ENCODE results near the gene FAM83F.

Gene FAM83F

GRCh38 chr22:40040927-40041326 lies 46.2 kb downstream of the FAM83F start:
- H3K9me3 Mint-ChIP-seq, result no peaks in the 10 kb centered on the region
- no peak overlapping the region for H3K4me3 Mint-ChIP-seq
- peaks cover 15% of the 10 kb centered on the region for H3K27me3 Mint-ChIP-seq
- DNase-seq, result no peak
- no peak overlapping the region for H3K27ac Mint-ChIP-seq
- H3K36me3 Mint-ChIP-seq (ENCODE audit: low read depth), result peaks cover 10% of the 10 kb centered on the region
- H3K4me1 Mint-ChIP-seq (ENCODE audit: low read depth), result peaks cover 12% of the 10 kb centered on the region

GRCh38 chr22:40041366-40042137 lies 46.8 kb downstream of the FAM83F start:
- Mint-ChIP-seq H3K27ac (no peak overlapping the region), H3K4me3 (no peak overlapping the region), H3K27me3 (peaks cover 15% of the 10 kb centered on the region), H3K36me3 (ENCODE audit: low read depth) (peaks cover 10% of the 10 kb centered on the region), H3K4me1 (ENCODE audit: low read depth) (peaks cover 15% of the 10 kb centered on the region), H3K9me3 (no peaks in the 10 kb centered on the region)
- DNase-seq, result no peak

- H3K9me3 Mint-ChIP-seq, result no peaks in the 10 kb centered on the region
- H3K4me3 Mint-ChIP-seq, result no peak overlapping the region
- peaks cover 18% of the 10 kb centered on the region for H3K4me1 Mint-ChIP-seq (ENCODE audit: low read depth)
- no peak overlapping the region for H3K27ac Mint-ChIP-seq
- peak; percentile 16 for DNase-seq
- H3K36me3 Mint-ChIP-seq (ENCODE audit: low read depth), result peaks cover 10% of the 10 kb centered on the region
- peaks cover 15% of the 10 kb centered on the region for H3K27me3 Mint-ChIP-seq
These were observed 47.6 kb downstream of the FAM83F start for GRCh38 chr22:40042312-40042711.

GRCh38 chr22:40043081-40043480 lies 48.3 kb downstream of the FAM83F start:
- Mint-ChIP-seq H3K4me3 (no peak overlapping the region), H3K4me1 (ENCODE audit: low read depth) (peaks cover 23% of the 10 kb centered on the region), H3K27me3 (peaks cover 12% of the 10 kb centered on the region), H3K36me3 (ENCODE audit: low read depth) (peaks cover 10% of the 10 kb centered on the region), H3K9me3 (no peaks in the 10 kb centered on the region), H3K27ac (peak overlapping the region; percentile 100)
- DNase-seq, result peak; percentile 20

- H3K27me3 Mint-ChIP-seq, result peaks cover 5% of the 10 kb centered on the region
- H3K4me1 Mint-ChIP-seq (ENCODE audit: low read depth), result peaks cover 28% of the 10 kb centered on the region
- H3K4me3 Mint-ChIP-seq, result peak overlapping the region; percentile 97
- no peak for DNase-seq
- H3K27ac Mint-ChIP-seq, result peak overlapping the region; percentile 100
- peaks cover 10% of the 10 kb centered on the region for H3K36me3 Mint-ChIP-seq (ENCODE audit: low read depth)
- H3K9me3 Mint-ChIP-seq, result no peaks in the 10 kb centered on the region
These were observed 49.0 kb downstream of the FAM83F start for GRCh38 chr22:40043793-40044101.

GRCh38 chr22:40044102-40044869 lies 49.5 kb downstream of the FAM83F start:
- peaks cover 10% of the 10 kb centered on the region for H3K36me3 Mint-ChIP-seq (ENCODE audit: low read depth)
- peak; percentile 99 for DNase-seq
- peaks cover 31% of the 10 kb centered on the region for H3K4me1 Mint-ChIP-seq (ENCODE audit: low read depth)
- H3K27me3 Mint-ChIP-seq, result peaks cover 3% of the 10 kb centered on the region
- no peaks in the 10 kb centered on the region for H3K9me3 Mint-ChIP-seq
- H3K4me3 Mint-ChIP-seq, result peak overlapping the region; percentile 97
- peak overlapping the region; percentile 100 for H3K27ac Mint-ChIP-seq

GRCh38 chr22:40044870-40045834 lies 50.4 kb downstream of the FAM83F start:
- peak; percentile 85 for DNase-seq
- Mint-ChIP-seq H3K27ac (peak overlapping the region; percentile 100), H3K4me3 (peak overlapping the region; percentile 97), H3K9me3 (no peaks in the 10 kb centered on the region), H3K4me1 (ENCODE audit: low read depth) (peaks cover 37% of the 10 kb centered on the region), H3K36me3 (ENCODE audit: low read depth) (peaks cover 10% of the 10 kb centered on the region), H3K27me3 (no peaks in the 10 kb centered on the region)

- peak; percentile 39 for DNase-seq
- H3K27ac Mint-ChIP-seq, result peak overlapping the region; percentile 87
- H3K36me3 Mint-ChIP-seq (ENCODE audit: low read depth), result peaks cover 10% of the 10 kb centered on the region
- no peaks in the 10 kb centered on the region for H3K9me3 Mint-ChIP-seq
- no peaks in the 10 kb centered on the region for H3K27me3 Mint-ChIP-seq
- H3K4me1 Mint-ChIP-seq (ENCODE audit: low read depth), result peaks cover 47% of the 10 kb centered on the region
- peak overlapping the region; percentile 76 for H3K4me3 Mint-ChIP-seq
These were observed 51.4 kb downstream of the FAM83F start for GRCh38 chr22:40046126-40046525.

- H3K4me1 Mint-ChIP-seq (ENCODE audit: low read depth), result peaks cover 70% of the 10 kb centered on the region
These were observed 55.5 kb downstream of the FAM83F start for GRCh38 chr22:40050258-40050657.

GRCh38 chr22:40051322-40051721 lies 56.6 kb downstream of the FAM83F start:
- H3K9me3 Mint-ChIP-seq, result no peaks in the 10 kb centered on the region
- H3K27me3 Mint-ChIP-seq, result no peaks in the 10 kb centered on the region
- H3K4me3 Mint-ChIP-seq, result peak overlapping the region; percentile 2
- DNase-seq, result no peak
- no peaks in the 10 kb centered on the region for H3K36me3 Mint-ChIP-seq (ENCODE audit: low read depth)
- peaks cover 78% of the 10 kb centered on the region for H3K4me1 Mint-ChIP-seq (ENCODE audit: low read depth)
- H3K27ac Mint-ChIP-seq, result peak overlapping the region; percentile 73

More at GRCh38 chr22:40050258-40050657, 55.5 kb downstream of the FAM83F start:
- peaks cover 3% of the 10 kb centered on the region for H3K36me3 Mint-ChIP-seq (ENCODE audit: low read depth)
- peak overlapping the region; percentile 3 for H3K4me3 Mint-ChIP-seq
- no peaks in the 10 kb centered on the region for H3K27me3 Mint-ChIP-seq
- H3K9me3 Mint-ChIP-seq, result no peaks in the 10 kb centered on the region
- no peak for DNase-seq
- H3K27ac Mint-ChIP-seq, result peak overlapping the region; percentile 73

- peak overlapping the region; percentile 89 for H3K27ac Mint-ChIP-seq
- peaks cover 4% of the 10 kb centered on the region for H3K36me3 Mint-ChIP-seq (ENCODE audit: low read depth)
- H3K4me3 Mint-ChIP-seq, result no peak overlapping the region
- no peak for DNase-seq
- H3K9me3 Mint-ChIP-seq, result no peaks in the 10 kb centered on the region
- H3K27me3 Mint-ChIP-seq, result no peaks in the 10 kb centered on the region
- peaks cover 84% of the 10 kb centered on the region for H3K4me1 Mint-ChIP-seq (ENCODE audit: low read depth)
These were observed 58.7 kb downstream of the FAM83F start for GRCh38 chr22:40053460-40053859.

GRCh38 chr22:40054486-40054885 lies 59.7 kb downstream of the FAM83F start:
- peaks cover 4% of the 10 kb centered on the region for H3K36me3 Mint-ChIP-seq (ENCODE audit: low read depth)
- DNase-seq, result no peak
- peak overlapping the region; percentile 67 for H3K4me3 Mint-ChIP-seq
- H3K4me1 Mint-ChIP-seq (ENCODE audit: low read depth), result peaks cover 86% of the 10 kb centered on the region
- H3K27me3 Mint-ChIP-seq, result no peaks in the 10 kb centered on the region
- peak overlapping the region; percentile 96 for H3K27ac Mint-ChIP-seq
- no peaks in the 10 kb centered on the region for H3K9me3 Mint-ChIP-seq

- peak overlapping the region; percentile 96 for H3K27ac Mint-ChIP-seq
- H3K27me3 Mint-ChIP-seq, result no peaks in the 10 kb centered on the region
- peaks cover 4% of the 10 kb centered on the region for H3K36me3 Mint-ChIP-seq (ENCODE audit: low read depth)
- peak overlapping the region; percentile 67 for H3K4me3 Mint-ChIP-seq
- peaks cover 83% of the 10 kb centered on the region for H3K4me1 Mint-ChIP-seq (ENCODE audit: low read depth)
- DNase-seq, result no peak
- H3K9me3 Mint-ChIP-seq, result no peaks in the 10 kb centered on the region
These were observed 60.6 kb downstream of the FAM83F start for GRCh38 chr22:40055143-40055883.

GRCh38 chr22:40056154-40056553 lies 61.4 kb downstream of the FAM83F start:
- Mint-ChIP-seq H3K27me3 (no peaks in the 10 kb centered on the region), H3K27ac (peak overlapping the region; percentile 96), H3K4me1 (ENCODE audit: low read depth) (peaks cover 83% of the 10 kb centered on the region), H3K9me3 (no peaks in the 10 kb centered on the region), H3K4me3 (peak overlapping the region; percentile 67), H3K36me3 (ENCODE audit: low read depth) (peaks cover 4% of the 10 kb centered on the region)
- DNase-seq, result no peak
